DMS53 treated with DMSO at 0.1 percent for 48 hours (cell line): ENCODE measurements around the gene WDR44.
"Not testable (repeated sequence)": the region's sequence is repeated elsewhere in the genome, so short reads cannot be mapped to it uniquely, and the experiment has no call there.

ENCODE experiments used
- DNase-seq: peaks from one replicate; lab custom pipeline; 2025; ENCODE audit not compliant: unreplicated experiment; lab: John Stamatoyannopoulos, UW

The WDR44 gene

DNA sequence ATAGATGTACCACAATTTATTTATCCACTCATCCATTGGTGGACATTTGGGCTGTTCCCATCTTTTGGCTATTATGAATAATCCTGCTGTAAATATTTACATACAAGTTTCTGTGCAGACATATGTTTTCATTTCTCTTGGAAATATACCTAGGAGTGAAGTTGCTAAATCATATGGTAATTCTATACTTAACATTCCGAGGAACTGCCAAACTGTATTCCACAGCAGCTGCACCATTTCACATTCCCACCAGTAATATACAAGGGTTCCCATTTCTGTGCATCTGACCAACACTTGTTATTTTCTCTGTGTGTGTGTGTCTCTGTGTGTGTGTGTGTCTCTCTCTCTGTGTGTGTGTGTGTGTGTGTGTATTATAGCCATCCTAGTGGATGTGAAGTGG is 134.3 kb downstream of the WDR44 start:
- DNase-seq: peak; percentile 21

GRCh38 chrX:118482384-118482783 is 136.5 kb downstream of the WDR44 start:
- not testable (repeated sequence) for DNase-seq

- DNase-seq: peak; percentile 8
Observed at GRCh38 chrX:118484216-118484903, 138.5 kb downstream of the WDR44 start.

- DNase-seq: not testable (repeated sequence)
Observed at GRCh38 chrX:118486693-118487092, 140.8 kb downstream of the WDR44 start.

GRCh38 chrX:118493016-118493415 is 147.1 kb downstream of the WDR44 start:
- DNase-seq: no peak

- no peak for DNase-seq
Observed at GRCh38 chrX:118493653-118494297, 147.9 kb downstream of the WDR44 start.

DNA sequence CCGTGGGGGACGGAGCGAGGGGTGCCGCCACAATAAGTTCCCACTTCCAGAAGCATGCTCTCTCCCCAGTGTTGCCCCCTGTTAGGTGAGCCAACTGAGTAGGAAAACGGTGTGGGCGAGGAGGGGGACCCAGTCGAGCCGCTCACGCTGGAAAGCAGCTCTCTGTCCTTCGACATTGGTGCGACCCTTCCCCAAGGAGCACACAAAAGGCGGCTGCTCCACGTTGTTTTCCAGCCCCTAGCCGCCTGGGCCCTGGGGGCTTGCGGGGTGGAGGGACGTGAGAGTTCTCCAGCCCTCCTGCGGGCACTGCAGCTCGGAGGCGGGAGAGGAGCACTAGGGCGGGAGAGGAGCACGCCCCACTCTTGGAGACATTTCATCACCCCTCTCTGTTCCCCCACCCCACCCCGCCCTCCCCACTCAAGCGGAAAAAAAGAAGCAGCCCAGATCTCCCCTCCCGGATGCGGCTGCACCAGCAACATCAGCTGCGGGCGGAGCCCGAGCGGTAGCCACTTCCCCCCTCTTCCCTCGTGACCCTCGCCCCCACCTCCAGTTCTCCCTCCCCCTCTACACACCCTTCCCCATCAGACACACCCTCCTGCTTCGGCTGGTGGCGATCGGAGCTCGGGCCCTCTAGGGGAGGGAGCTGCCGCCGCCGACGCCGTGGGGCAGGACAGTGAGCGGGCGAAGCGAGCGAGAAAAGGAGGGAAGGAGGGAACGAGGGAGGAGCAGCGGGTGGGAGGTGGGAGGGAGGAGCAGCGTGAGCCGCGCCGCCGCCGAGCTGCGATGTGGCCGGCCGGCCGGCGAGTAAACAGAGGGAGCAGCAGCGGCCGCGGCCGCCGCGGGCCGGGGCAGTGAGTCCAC is 149.4 kb downstream of the WDR44 start, which contains the start of gene DOCK11:
Gene DOCK11, plus strand, starts transcription at position 755 of the 861 bp plus-strand sequence. CDS start 157 bp downstream, outside the sequence.
- DNase-seq: peak; percentile 56

DNA sequence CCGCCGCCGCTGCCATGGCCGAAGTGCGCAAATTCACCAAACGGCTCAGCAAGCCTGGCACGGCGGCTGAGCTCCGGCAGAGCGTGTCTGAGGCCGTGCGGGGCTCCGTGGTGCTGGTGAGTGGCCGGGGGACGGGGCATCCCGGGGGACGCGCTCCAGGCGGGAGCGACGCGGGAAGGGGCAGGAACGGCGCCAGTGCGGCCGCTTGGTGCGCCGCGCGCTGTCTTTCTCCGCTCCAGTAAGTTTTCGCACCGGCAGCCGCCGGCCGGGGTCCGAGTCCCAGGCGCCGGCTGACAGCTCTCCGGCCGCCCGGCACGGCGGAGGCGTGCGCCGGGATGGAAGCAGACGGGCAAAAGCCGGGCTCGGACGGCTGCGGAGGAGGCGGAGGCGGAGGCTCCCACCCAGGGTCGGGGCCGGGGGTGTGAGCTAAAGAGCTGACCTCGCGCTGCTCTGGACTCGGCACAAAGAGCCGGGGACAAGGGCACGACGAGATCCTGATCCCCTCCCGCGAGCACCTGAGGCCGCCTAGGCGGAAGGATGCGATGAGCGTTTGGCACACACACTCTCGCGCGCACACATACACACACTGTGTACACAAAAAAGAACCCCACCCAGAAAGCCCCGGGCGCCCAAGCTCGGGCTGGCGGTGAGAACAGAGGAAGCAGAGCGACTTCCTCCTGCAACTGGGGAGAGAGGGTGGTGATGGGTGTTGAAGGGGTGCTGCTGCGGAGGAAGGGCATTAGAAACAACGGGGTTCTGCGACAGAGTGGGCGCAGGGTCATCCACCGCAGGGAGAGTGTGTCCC is 150.3 kb downstream of the WDR44 start:
- no peak for DNase-seq

GRCh38 chrX:118496763-118497079 is 150.8 kb downstream of the WDR44 start:
- DNase-seq: no peak

DNA sequence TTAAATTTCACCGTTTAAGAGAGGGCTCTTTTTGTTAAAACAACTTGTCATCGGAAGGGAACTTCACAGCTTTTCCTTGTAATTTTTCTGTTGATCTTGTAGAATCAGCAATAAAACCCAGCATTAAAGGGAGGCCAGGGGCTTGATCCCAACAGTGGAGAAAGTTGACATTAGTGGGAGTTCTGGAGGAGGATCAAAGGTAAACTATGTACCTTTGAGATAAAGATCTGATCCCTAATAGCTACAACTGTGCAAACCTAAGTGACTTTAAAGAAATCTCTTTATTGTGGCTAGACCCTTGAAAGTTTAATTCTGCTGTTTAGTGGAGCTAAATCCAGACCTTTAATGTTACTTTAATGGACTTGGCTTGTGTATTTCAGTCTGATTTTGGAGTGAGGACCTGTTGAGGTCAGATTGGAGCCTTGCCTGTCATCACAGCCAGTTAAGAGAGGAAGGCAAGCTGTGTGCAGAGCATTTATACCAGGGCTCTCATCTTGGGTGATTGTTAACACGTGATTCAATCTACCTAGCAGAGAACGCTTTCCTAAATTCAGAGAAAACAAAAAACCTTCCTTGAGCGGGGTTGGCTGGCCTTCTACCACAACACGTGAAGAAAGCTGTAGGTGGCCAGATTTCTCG is 151.4 kb downstream of the WDR44 start:
- no peak for DNase-seq

DNA sequence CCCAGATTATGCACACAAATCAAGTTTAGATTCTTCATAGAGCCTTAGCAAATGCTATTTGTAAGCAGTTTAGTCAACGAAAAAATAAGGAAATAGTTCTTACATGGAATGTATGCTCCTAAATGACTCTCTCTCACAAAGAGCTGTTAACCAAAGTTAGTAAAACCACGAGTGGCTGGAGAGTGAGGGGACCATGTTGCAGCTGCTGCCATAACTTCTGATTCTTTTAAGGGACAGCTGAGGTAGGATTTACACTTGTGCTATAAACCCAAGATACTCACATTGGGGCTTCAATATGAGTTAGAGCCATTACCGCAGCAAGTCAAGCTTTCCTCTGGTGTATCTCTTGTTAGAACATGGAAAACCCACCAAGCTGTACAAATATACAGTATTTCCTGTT is 152.4 kb downstream of the WDR44 start:
- DNase-seq: no peak

DNA sequence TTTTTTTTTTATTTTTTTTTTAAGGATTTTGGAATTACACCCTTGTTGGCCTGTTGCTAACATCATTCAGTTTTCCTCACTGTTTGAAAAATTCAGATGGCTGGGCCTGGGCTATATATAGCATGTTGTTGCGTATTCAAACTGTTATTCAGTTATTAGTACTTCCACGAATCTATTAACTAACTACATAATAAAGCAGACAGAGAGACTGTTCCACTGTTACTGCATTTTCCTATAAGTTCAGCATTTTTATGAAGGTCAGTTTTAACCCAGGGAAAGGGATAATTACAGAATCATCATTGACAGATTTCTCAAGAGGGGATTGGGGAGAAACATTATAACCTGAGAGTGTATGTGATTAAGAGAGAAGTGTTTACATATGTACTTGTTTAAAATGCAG is 152.8 kb downstream of the WDR44 start:
- no peak for DNase-seq

DNA sequence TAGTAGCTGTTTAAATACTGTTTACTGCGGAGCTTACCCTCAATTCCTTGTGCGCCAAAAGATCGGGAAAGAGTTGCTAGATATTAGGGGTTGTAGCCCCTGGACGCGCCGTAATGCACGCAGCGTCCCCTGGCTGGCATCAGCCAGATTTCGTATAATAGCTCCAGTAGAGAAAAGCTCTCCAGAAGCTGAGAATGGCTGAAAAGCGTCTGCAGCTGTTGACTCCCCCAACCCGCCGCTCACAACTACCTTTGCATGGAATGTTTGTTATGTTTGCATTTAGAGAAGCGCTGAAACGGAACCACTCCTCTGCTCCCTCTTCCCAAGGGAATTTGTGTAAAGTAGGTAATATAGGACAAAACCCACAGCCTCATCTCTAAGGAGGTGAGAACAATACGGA is 153.4 kb downstream of the WDR44 start:
- no peak for DNase-seq
